ENCODE data around the gene BLVRA. TPM values are rescaled to one million over a fixed set of nuclear protein-coding genes. Genes with fewer than 3 reads are reported as not detected.

BLVRA gene
- total RNA-seq, 1 experiment from 2014 or later = 29.7 TPM

DNA sequence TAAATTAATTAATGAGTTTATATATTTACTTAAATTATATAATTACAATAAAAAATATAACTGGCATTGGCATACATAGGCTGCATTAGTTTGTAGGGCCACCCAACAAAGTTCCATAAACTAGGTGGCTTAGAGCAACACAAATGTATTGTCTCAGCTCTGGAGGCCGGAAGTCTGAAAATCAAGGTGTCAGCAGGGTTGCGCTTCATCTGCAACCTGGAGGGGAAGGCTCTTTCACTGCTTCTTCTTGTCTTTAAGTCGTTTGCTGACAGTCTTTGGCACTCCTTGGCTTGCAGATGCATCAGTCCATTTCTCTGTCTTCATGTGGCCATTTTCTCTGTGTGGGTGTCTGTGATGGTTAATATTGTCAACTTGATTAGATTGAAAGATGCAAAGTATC lies 6.1 kb upstream of the BLVRA start:
- no peak for ATAC-seq
- Histone ChIP-seq H3K27me3 (ENCODE audit: insufficient read depth, low read length) (no peaks in the 10 kb centered on the region), H2AFZ (ENCODE audit: low read depth, low read length, poor library complexity, severe bottlenecking) (no peak overlapping the region), H3K4me3 (replicated peaks in 1 of 2; ENCODE audit: low read depth in 1 of 2, low read length in 2 of 2) (no peak overlapping the region), H3K9me3 (ENCODE audit: control insufficient read depth in 1 of 2, insufficient read depth in 1 of 2, low read depth in 1 of 2, low read length in 2 of 2) (no peaks in the 10 kb centered on the region), H3K36me3 (ENCODE audit: control insufficient read depth in 1 of 2, insufficient read depth in 2 of 2, low read length in 2 of 2) (no peaks in the 10 kb centered on the region), H3K4me1 (ENCODE audit: control insufficient read depth in 1 of 2, insufficient read depth in 2 of 2, low read length in 2 of 2) (no peaks in the 10 kb centered on the region), H3K27ac (ENCODE audit: low read depth, low read length) (no peak overlapping the region), H3K9ac (ENCODE audit: low read length) (no peak overlapping the region), H4K20me1 (ENCODE audit: insufficient read depth) (no peaks in the 10 kb centered on the region), H3K9me2 (ENCODE audit: insufficient read depth) (no peaks in the 10 kb centered on the region), H3K4me2 (ENCODE audit: low read length) (no peak overlapping the region), H3K79me2 (ENCODE audit: insufficient read depth, low read length) (no peaks in the 10 kb centered on the region)
- ChIA-PET RAD21 (ENCODE audit: low non-redundant PET in 1 of 2, low total read pairs in 2 of 2, uncharacterized antibody in 2 of 2, unreplicated experiment in 2 of 2) (no interaction called here), CTCF (no interaction called here), POLR2A (no interaction called here)
- intact Hi-C loops (cut with micrococcal nuclease) = no loop called here
- no peak for DNase-seq (ENCODE audit: low read depth, low spot score)
- BruUV-seq (replicated peaks) = no TSS peak
- TF ChIP-seq EZH2phosphoT487 (IDR thresholded peaks at IDR 0.05; ENCODE audit: borderline replicate concordance) = no peak
- no peak for TF ChIP-seq CEBPB (IDR thresholded peaks at IDR 0.05; ENCODE audit: low read depth)
- no peak for TF ChIP-seq FOSL1 (IDR thresholded peaks at IDR 0.05; ENCODE audit: low read depth)
- no peak for TF ChIP-seq SP1 (IDR thresholded peaks at IDR 0.05; ENCODE audit: low read depth)
- TF ChIP-seq SRF (IDR thresholded peaks at IDR 0.05; ENCODE audit: low read depth) = no peak
- TF ChIP-seq, protein P1, sequence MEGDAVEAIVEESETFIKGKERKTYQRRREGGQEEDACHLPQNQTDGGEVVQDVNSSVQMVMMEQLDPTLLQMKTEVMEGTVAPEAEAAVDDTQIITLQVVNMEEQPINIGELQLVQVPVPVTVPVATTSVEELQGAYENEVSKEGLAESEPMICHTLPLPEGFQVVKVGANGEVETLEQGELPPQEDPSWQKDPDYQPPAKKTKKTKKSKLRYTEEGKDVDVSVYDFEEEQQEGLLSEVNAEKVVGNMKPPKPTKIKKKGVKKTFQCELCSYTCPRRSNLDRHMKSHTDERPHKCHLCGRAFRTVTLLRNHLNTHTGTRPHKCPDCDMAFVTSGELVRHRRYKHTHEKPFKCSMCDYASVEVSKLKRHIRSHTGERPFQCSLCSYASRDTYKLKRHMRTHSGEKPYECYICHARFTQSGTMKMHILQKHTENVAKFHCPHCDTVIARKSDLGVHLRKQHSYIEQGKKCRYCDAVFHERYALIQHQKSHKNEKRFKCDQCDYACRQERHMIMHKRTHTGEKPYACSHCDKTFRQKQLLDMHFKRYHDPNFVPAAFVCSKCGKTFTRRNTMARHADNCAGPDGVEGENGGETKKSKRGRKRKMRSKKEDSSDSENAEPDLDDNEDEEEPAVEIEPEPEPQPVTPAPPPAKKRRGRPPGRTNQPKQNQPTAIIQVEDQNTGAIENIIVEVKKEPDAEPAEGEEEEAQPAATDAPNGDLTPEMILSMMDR (IDR thresholded peaks at IDR 0.05 in 2 of 3, conservative IDR thresholded peaks at IDR 0.05 in 1 of 3; ENCODE audit: borderline replicate concordance in 1 of 3, insufficient read depth in 1 of 3, low read depth in 2 of 3, low read length in 2 of 3) = no peak
- no peak for TF ChIP-seq EGR1 (IDR thresholded peaks at IDR 0.05; ENCODE audit: low read depth)
- TF ChIP-seq, protein P2, sequence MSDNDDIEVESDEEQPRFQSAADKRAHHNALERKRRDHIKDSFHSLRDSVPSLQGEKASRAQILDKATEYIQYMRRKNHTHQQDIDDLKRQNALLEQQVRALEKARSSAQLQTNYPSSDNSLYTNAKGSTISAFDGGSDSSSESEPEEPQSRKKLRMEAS (IDR thresholded peaks at IDR 0.05) = no peak
- TF ChIP-seq YY1 (IDR thresholded peaks at IDR 0.05; ENCODE audit: extremely low read depth, insufficient replicate concordance, low read depth, low read length) = no peak
- no peak for TF ChIP-seq ELF1 (IDR thresholded peaks at IDR 0.05; ENCODE audit: borderline replicate concordance, low read depth)
- no peak for TF ChIP-seq SIN3A (IDR thresholded peaks at IDR 0.05; ENCODE audit: low read depth)
- no peak for TF ChIP-seq JUND (IDR thresholded peaks at IDR 0.05)
- TF ChIP-seq CBX3 (IDR thresholded peaks at IDR 0.05; ENCODE audit: low read depth) = no peak
- TF ChIP-seq ZFX (IDR thresholded peaks at IDR 0.05) = no peak
- no peak for TF ChIP-seq ZNF274 (IDR thresholded peaks at IDR 0.05; ENCODE audit: low read depth, low read length)

Data from HCT116 (cell line).